ENCODE measurements around the gene COL27A1.

Gene COL27A1

GRCh38 chr9:114168281-114169028 lies 13.1 kb downstream of the COL27A1 start:
- no peak for DNase-seq (ENCODE audit: low read depth)

- no peak for DNase-seq (ENCODE audit: low read depth)
Observed at GRCh38 chr9:114169029-114169951, 14.0 kb downstream of the COL27A1 start.

GRCh38 chr9:114169952-114170770 lies 14.8 kb downstream of the COL27A1 start:
- no peak for DNase-seq (ENCODE audit: low read depth)

GRCh38 chr9:114170771-114171461 lies 15.6 kb downstream of the COL27A1 start:
- DNase-seq (ENCODE audit: low read depth): no peak

- DNase-seq (ENCODE audit: low read depth): no peak
Observed at GRCh38 chr9:114171500-114171899, 16.2 kb downstream of the COL27A1 start.

GRCh38 chr9:114172981-114173833 lies 17.9 kb downstream of the COL27A1 start:
- peak; percentile 59 for DNase-seq (ENCODE audit: low read depth)

- DNase-seq (ENCODE audit: low read depth): no peak
Observed at GRCh38 chr9:114174557-114174875, 19.2 kb downstream of the COL27A1 start.

- DNase-seq (ENCODE audit: low read depth): peak; percentile 54
Observed at GRCh38 chr9:114174876-114175771, 19.8 kb downstream of the COL27A1 start.

GRCh38 chr9:114176624-114177291 lies 21.4 kb downstream of the COL27A1 start:
- DNase-seq (ENCODE audit: low read depth): no peak

GRCh38 chr9:114177423-114178064 lies 22.2 kb downstream of the COL27A1 start:
- DNase-seq (ENCODE audit: low read depth): peak; percentile 47

GRCh38 chr9:114178076-114178475 lies 22.7 kb downstream of the COL27A1 start:
- DNase-seq (ENCODE audit: low read depth): no peak

- DNase-seq (ENCODE audit: low read depth): no peak
Observed at GRCh38 chr9:114178756-114179450, 23.6 kb downstream of the COL27A1 start.

- no peak for DNase-seq (ENCODE audit: low read depth)
Observed at GRCh38 chr9:114179516-114179915, 24.2 kb downstream of the COL27A1 start.

GRCh38 chr9:114180696-114181606 lies 25.6 kb downstream of the COL27A1 start:
- DNase-seq (ENCODE audit: low read depth): no peak

GRCh38 chr9:114181607-114182409 lies 26.5 kb downstream of the COL27A1 start:
- DNase-seq (ENCODE audit: low read depth): no peak

GRCh38 chr9:114183006-114183405 lies 27.7 kb downstream of the COL27A1 start:
- DNase-seq (ENCODE audit: low read depth): no peak

All from GM04504 (cell line).